K562 (cell line): ENCODE data around the gene ACTRT3. TPM values are rescaled to one million over a fixed set of nuclear protein-coding genes. Genes with fewer than 3 reads are reported as not detected.
A peak's percentile ranks its signal among the peaks of the same experiment; 100 is the strongest.

Experiments used
- CBX2 ChIP-seq: fragments of 200-600 bp; sonication (generic); IDR thresholded peaks from one replicate; pipeline ENCODE4 v1.6.1; 2012; ENCODE audit warnings: mild to moderate bottlenecking, low read length, inconsistent platforms; ENCODE audit not compliant: insufficient read depth, poor library complexity, severe bottlenecking
- EGR1 ChIP-seq: fragments of 450-650 bp; conservative IDR thresholded peaks from 2 replicates; pipeline ENCODE4 v1.6.1; 2017; ENCODE audit warnings: mild to moderate bottlenecking
- FOSL1 ChIP-seq: fragments of 200-800 bp; sonication (Bioruptor generic); conservative IDR thresholded peaks from 2 replicates; pipeline ENCODE4 v1.6.1; 2016; ENCODE audit warnings: missing genetic modification characterization, missing compliant biosample characterization
- HDAC8 ChIP-seq: fragments of 450-650 bp; IDR thresholded peaks from 2 replicates; pipeline ENCODE4 v1.6.1; 2016; ENCODE audit warnings: mild to moderate bottlenecking, missing genetic modification characterization, moderate library complexity, missing compliant biosample characterization
- HSF4 ChIP-seq: fragments of 250-450 bp; sonication (Bioruptor Pico); IDR thresholded peaks from 2 replicates; pipeline ENCODE4 v2.1.2; 2022; ENCODE audit warnings: mild to moderate bottlenecking, moderate library complexity, borderline replicate concordance
- MEIS2 ChIP-seq: fragments of 450-650 bp; IDR thresholded peaks from 2 replicates; pipeline ENCODE4 v1.6.1; 2014; ENCODE audit warnings: mild to moderate bottlenecking; ENCODE audit not compliant: partially characterized antibody
- RAD21 ChIP-seq, 2 experiments: fragments of 250-450 bp in 1 of 2; fragments of 450-650 bp in 1 of 2; sonication (Bioruptor Pico) in 1 of 2; formaldehyde crosslinking in 1 of 2; IDR thresholded peaks in 1 of 2; conservative IDR thresholded peaks in 1 of 2; 2 replicates each; pipeline versions ENCODE4 v1.4.0 to v1.8.0; 2020 to 2022; ENCODE audit warnings: mild to moderate bottlenecking in 2 of 2, moderate library complexity in 1 of 2
- RCOR1 ChIP-seq, 2 experiments: IDR thresholded peaks; 2 replicates each; pipeline ENCODE4 v1.6.1; 2012; ENCODE audit warnings: low read depth in 2 of 2, low read length in 2 of 2, borderline replicate concordance in 1 of 2, improper control_type of control experiment in 1 of 2
- REST ChIP-seq, 2 experiments: fragments of 450-650 bp; formaldehyde crosslinking in 1 of 2; IDR thresholded peaks; 2 replicates each; pipeline versions ENCODE4 v1.4.0 to v1.6.1; 2014 to 2020; ENCODE audit warnings: mild to moderate bottlenecking in 2 of 2, borderline replicate concordance in 1 of 2, low read depth in 1 of 2
- STAT5B ChIP-seq: fragments of 250-450 bp; sonication (Bioruptor Pico); IDR thresholded peaks from 2 replicates; pipeline ENCODE4 v1.8.0; 2021; ENCODE audit warnings: mild to moderate bottlenecking, inconsistent platforms
- YBX1 ChIP-seq: fragments of 450-650 bp; IDR thresholded peaks from 2 replicates; pipeline ENCODE4 v1.7.1; 2016; ENCODE audit warnings: mild to moderate bottlenecking
- ZNF23 ChIP-seq: fragments of 250-450 bp; sonication (Bioruptor Pico); IDR thresholded peaks from 2 replicates; pipeline ENCODE4 v1.4.0; 2020; ENCODE audit warnings: mild to moderate bottlenecking
- ZNF354B ChIP-seq: fragments of 250-450 bp; sonication (Bioruptor Pico); IDR thresholded peaks from 2 replicates; pipeline ENCODE4 v1.4.0; 2020
- ZNF384 ChIP-seq: IDR thresholded peaks from 2 replicates; pipeline ENCODE4 v1.6.1; 2012; ENCODE audit warnings: low read depth, low read length, improper control_type of control experiment
- polyA plus RNA-seq, 8 experiments: library from polyadenylated mRNA; depleted of rRNA in 4 of 8; stranded (reverse) in 5 of 8; unstranded in 3 of 8; fragments of >200 nt; fragmentation: Nextera tagmentation in 2 of 8; fragmentation: Illumina TruSeq in 1 of 8; extraction: Ambion mirVana in 2 of 8; extraction: Trizol in 1 of 8; gene quantifications; 2 replicates each; pipeline versions ENCODE4 v1.2.1 to v1.2.3, GENCODE V29; 2011 to 2014; ENCODE audit warnings: inconsistent platforms in 1 of 8, missing spikeins in 1 of 8
- total RNA-seq, 7 experiments: library from RNA; depleted of rRNA in 6 of 7; stranded (reverse); fragments of >200 nt in 6 of 7; fragmentation: Illumina TruSeq in 2 of 7; extraction: Trizol in 2 of 7; gene quantifications; 2 replicates each; pipeline versions ENCODE4 v1.2.1 to v1.2.3, GENCODE V29; 2011 to 2021; ENCODE audit warnings: low replicate concordance in 1 of 7

The ACTRT3 gene
- total and polyA plus RNA-seq, 9 of the 15 experiments (the other 6 are each of a cell fraction or from before 2014, with no cell fraction given), result 0.06 to 0.11 (median 0.07) TPM; not detected in 5

GRCh38 chr3:169744366-169745054, 24.9 kb downstream of the ACTRT3 start (continued):
- no peak for TF ChIP-seq CBX2
- TF ChIP-seq RCOR1 (IDR thresholded peaks at IDR 0.05; ENCODE audit: borderline replicate concordance in 1 of 2, low read depth in 2 of 2, low read length in 2 of 2), result no peak
- TF ChIP-seq YBX1, result no peak
- no peak for TF ChIP-seq STAT5B
- no peak for TF ChIP-seq EGR1
- peak; percentile 96 for TF ChIP-seq MEIS2
- no peak for TF ChIP-seq HDAC8
- peak; percentile 76 for TF ChIP-seq ZNF384
- TF ChIP-seq FOSL1, result no peak
- TF ChIP-seq HSF4 (CRISPR knock-in tag), result no peak
- peak; percentile 77 to 81 for TF ChIP-seq RAD21 (CRISPR knock-in tag; conservative IDR thresholded peaks at IDR 0.05 in 1 of 2, IDR thresholded peaks at IDR 0.05 in 1 of 2)
- TF ChIP-seq REST (IDR thresholded peaks at IDR 0.05; ENCODE audit: borderline replicate concordance), result peak; percentile 42; the same call in 1 of the 2 replicates
- no peak for TF ChIP-seq REST (CRISPR knock-in tag; IDR thresholded peaks at IDR 0.05; ENCODE audit: low read depth)
- no peak for TF ChIP-seq ZNF23
- TF ChIP-seq ZNF354B (CRISPR knock-in tag), result no peak
